GM12874 (cell line): ENCODE results near the gene DCAF8.

ENCODE experiments used
- TF ChIP-seq, protein P1 (sequence below): IDR thresholded peaks from 2 replicates; pipeline ENCODE4 v1.5.1; 2011; ENCODE audit warnings: low read depth, mild to moderate bottlenecking, control low read depth, low read length, moderate library complexity; ENCODE audit not compliant: insufficient read depth

The DCAF8 gene

DNA sequence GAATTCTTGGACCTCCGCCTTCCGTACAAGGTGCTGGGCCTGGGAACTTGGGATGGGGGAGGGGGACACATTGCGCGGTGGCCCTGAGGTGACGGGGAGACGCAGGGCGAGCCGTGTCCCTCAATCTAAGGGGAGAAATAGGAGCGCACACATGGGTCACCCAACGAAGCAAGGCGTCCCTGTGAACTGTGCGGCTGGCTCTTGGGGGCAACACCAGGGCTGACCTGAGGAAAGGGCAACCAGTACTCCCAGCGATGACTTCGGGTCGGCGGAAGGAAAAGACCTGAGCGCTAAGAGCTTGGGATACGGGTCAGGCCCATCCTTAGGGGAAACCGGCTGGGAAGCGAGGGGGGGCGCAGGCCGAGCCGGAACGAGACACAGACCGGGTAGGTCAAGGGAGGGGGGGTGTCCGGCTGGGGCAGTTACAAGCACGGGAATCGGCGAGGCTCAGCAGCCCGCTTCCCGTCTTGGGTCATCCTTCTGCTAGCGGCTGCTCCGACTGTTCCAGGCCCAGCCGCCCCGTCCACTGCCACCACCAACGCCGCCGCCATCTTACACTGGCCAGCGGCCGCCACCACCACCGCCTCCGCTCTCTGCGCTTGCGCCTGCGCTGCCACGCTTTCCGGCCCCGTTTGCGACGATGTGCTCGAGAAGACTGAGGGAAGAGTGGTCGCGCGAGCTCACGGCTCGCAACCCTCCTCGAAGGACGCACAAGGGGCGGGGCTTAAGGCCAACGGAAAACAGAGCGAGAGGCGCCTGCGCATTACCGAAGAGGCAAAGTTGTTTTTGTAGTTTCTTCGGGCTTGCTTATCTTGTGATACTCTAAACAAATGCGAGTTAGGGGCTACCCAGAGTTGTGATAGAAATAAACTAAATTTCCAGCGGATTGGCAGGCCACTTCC lies at the start of gene DCAF8:
Gene DCAF8, minus strand, starts transcription at position 657 of the 902 bp plus-strand sequence. CDS start 18,541 bp downstream, outside the sequence.
- TF ChIP-seq, protein P1, sequence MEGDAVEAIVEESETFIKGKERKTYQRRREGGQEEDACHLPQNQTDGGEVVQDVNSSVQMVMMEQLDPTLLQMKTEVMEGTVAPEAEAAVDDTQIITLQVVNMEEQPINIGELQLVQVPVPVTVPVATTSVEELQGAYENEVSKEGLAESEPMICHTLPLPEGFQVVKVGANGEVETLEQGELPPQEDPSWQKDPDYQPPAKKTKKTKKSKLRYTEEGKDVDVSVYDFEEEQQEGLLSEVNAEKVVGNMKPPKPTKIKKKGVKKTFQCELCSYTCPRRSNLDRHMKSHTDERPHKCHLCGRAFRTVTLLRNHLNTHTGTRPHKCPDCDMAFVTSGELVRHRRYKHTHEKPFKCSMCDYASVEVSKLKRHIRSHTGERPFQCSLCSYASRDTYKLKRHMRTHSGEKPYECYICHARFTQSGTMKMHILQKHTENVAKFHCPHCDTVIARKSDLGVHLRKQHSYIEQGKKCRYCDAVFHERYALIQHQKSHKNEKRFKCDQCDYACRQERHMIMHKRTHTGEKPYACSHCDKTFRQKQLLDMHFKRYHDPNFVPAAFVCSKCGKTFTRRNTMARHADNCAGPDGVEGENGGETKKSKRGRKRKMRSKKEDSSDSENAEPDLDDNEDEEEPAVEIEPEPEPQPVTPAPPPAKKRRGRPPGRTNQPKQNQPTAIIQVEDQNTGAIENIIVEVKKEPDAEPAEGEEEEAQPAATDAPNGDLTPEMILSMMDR: no peak

DNA sequence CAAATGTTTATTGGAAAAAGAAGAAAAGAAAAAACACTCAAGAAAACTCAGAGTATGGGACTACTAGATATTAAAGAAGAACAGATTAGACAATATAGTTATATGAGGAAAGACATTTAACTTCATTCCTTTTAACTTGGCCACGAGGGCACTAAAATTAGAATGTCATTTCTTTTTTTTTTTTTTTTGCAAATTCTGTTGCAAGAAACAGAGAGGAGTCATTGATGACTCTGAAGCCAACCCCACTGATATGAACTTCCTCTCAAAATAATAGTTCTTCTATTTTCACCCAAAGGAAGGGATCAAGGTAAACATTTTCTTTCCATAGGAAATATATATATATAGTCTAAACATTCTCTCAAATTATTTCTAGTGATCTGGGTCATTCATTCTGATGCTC lies 47.2 kb upstream of the DCAF8 start:
- TF ChIP-seq, protein P1: no peak

DNA sequence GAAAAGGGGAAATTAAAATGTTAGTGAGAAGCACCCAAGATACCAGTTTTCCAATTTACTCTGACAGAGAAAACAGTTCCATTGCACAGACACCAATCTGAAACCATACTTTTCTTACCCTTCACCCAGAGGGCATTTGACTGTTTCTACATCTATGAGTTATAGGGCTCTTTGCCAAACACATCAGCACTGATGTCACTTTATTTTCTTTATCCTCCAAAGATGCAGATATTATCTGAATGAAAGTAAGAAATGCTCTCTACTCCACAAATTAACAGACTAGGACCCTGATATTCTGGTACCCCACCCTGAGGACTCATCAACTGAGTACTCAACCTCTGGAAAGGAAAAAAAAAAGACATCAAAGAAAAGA lies 46.8 kb upstream of the DCAF8 start:
- TF ChIP-seq, protein P1: no peak

DNA sequence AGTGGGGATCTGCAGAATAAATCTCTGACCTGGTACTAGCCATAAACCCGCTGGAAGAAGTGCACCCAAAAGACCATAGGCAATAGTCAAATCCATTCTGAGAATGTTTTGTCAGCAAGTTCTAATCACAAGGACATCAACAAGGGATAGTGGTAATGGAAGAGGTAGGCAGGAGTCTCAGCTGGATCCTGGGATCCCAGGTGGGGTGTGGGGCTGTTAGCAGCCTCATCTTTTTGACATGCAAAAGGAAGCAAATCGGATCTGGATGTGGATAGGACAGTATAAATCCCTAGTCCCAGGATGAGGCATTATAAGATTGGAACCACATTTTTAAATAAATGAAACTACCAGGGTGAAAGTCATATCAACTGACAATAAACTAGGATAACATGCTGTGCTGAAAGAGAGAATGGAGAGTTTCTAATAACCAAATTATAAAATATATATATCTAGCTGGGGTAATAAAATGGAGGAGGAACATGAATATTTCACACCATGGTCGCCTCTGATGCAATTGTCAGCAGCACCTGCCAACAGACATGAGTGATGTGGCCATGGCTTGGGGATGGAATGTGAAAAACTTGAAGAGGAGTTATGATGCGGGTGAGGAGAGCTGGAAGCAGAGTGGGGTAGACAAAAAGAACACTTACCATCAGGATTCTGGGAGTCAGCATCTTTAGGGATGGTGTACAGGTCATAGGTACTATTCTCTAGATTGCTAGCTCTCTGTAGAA lies 46.3 kb upstream of the DCAF8 start:
- TF ChIP-seq, protein P1: no peak

DNA sequence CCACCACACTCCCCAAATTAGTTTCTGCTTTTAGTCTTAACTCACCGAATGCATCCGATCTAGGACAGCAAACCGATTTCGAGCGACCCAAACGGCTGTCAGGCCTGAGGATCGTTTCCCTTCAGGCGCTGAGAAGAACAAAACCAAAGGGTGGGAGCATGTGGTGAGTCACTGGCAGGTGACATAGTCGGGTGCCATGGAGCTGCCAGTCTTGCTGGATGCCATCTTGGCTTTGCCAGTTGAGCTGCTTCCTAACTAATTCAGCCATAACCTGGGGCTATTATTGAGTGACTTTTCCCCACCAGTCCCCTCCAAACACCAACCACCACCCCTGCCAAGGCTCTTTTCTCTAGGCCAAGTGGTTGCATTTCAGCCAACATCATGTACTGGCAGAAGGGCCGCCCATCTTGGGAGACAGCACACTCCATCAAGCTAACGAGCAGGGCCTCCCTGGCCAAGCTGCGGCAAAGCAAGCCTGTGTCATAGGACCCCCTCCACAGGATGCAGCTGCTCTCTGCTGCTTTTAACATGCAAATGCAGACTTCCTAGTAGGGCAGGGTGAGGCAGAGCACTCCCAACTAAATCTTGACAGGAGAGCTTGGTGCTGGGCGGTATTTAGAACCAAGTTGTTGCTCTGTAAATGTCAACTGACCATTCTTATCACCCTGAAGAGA lies 44.9 kb upstream of the DCAF8 start:
- TF ChIP-seq, protein P1: no peak

DNA sequence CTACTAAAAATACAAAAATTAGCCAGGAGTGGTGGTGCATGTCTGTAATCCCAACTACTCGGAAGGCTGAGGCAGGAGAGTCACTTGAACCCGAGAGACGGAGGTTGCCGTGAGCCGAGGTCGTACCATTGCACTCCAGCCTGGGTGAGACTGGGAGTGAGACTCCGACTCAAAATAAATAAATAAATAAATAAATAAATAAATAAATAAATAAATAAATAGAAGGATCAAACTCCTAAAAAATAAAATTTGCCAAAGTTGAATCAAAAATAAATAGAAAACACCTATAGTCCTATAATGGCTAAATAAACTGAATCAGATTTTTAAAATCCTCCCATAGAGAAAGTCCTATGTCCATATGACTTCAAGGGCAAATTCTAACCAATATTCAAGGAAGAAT lies 37.8 kb upstream of the DCAF8 start:
- TF ChIP-seq, protein P1: no peak

DNA sequence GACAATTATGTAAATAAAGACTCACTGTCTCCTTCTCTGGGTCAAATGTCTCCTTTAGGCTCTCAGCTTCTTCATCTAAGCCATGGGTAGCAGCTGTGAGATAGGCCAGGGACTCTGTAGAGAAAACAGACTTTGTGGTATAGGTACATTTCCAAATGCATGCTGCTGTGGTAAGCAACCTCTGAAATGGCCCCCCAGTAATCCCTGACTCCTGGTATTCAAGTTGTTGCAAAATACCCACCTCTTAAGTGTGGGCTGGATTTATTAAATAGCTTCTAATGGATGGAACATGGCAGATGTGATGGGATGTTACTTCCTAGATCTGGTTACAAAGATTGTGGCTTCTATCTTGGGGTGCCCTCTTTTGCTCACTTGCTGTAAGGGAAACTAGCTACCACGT lies 33.7 kb upstream of the DCAF8 start:
- TF ChIP-seq, protein P1: no peak
